Left ventricle myocardium inferior (tissue), 1 donor: ENCODE results near the gene LUC7L3. TPM values are rescaled to one million over a fixed set of nuclear protein-coding genes. Genes with fewer than 3 reads are reported as not detected.
A peak's percentile ranks its signal among the peaks of the same experiment; 100 is the strongest.

ENCODE experiments used
- DNase-seq: peaks from one replicate; pipeline ENCODE4 v3.0.0-alpha.2; 2020
- H3K27ac ChIP-seq: fragments of 200-600 bp; replicated peaks from 2 replicates; pipeline ENCODE4 v1.8.0; 2021
- H3K27me3 ChIP-seq: fragments of 200-600 bp; 2 replicates; pipeline ENCODE4 v1.8.0; 2021; ENCODE audit warnings: low read depth
- H3K36me3 ChIP-seq: fragments of 200-600 bp; 2 replicates; pipeline ENCODE4 v1.8.0; 2021
- H3K4me1 ChIP-seq: fragments of 200-600 bp; 2 replicates; pipeline ENCODE4 v1.8.0; 2021
- H3K4me3 ChIP-seq: fragments of 200-600 bp; 2 replicates; pipeline ENCODE4 v1.8.0; 2021; ENCODE audit warnings: mild to moderate bottlenecking, moderate library complexity
- H3K9me3 ChIP-seq: fragments of 200-600 bp; replicated peaks from 2 replicates; pipeline ENCODE4 v1.8.0; 2021
- intact Hi-C: fragments of 100-400 bp; cut with micrococcal nuclease; formaldehyde crosslinking; loops from one replicate; pipeline ENCODE4 v1.11.0; 2022
- total RNA-seq: library from RNA; stranded (reverse); fragmentation: NEBNext Ultra II Directional; extraction: Animal tissue kit (Norgen Biotek cat#: 25700); gene quantifications from one replicate; pipeline ENCODE4 v1.2.1, GENCODE V29; 2021
- TF ChIP-seq, protein P1 (sequence below): fragments of 200-600 bp; IDR thresholded peaks from 2 replicates; pipeline ENCODE4 v1.8.0; 2021; ENCODE audit warnings: antibody characterized with exemption, mild to moderate bottlenecking, borderline replicate concordance
- donor health status: DM: no; HTN: yes; CAD: no; lungs with severe emphysema.

LUC7L3 gene
- total RNA-seq, 1 donor from 2014 or later, result 64.4 TPM

DNA sequence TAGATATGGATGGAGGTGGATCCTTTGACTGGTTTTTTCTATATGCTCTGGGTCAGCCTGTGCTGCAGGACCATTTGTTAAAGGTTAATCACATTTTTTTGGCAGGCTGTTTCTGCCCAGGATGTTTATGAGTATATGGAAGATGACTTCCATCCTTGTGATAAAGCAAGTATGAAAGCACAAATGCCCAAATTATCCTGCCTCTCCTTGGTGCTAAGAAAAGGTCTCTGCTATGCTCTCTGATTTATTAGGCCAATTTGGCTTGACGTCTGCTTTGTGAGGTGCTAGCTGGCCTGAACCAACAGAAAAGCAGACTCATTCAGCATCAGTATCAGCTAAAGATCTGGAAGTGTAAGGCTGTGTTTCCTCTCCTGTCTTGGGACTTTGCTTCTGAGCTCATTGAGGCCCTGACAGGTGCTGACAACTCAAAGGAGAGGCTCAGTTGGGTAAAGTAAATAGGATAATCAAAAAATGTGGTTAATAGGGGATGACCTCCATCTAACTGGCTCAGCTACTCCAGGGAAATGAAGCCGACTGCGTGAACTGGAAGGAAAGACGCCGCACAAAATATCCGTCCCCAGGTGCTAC lies 26.9 kb upstream of the LUC7L3 start:
- no peak overlapping the region for H3K4me3 ChIP-seq
- DNase-seq, result no peak
- H3K27me3 ChIP-seq, result no peaks in the 10 kb centered on the region
- intact Hi-C loops, result loop anchor here (10.0 kb wide), 1 partner anchor 138 kb away; no protein-coding TSS in a partner anchor
- no peak overlapping the region for H3K27ac ChIP-seq
- no peaks in the 10 kb centered on the region for H3K9me3 ChIP-seq
- H3K4me1 ChIP-seq, result peaks cover 47% of the 10 kb centered on the region
- peaks cover 53% of the 10 kb centered on the region for H3K36me3 ChIP-seq
- TF ChIP-seq, protein P1, sequence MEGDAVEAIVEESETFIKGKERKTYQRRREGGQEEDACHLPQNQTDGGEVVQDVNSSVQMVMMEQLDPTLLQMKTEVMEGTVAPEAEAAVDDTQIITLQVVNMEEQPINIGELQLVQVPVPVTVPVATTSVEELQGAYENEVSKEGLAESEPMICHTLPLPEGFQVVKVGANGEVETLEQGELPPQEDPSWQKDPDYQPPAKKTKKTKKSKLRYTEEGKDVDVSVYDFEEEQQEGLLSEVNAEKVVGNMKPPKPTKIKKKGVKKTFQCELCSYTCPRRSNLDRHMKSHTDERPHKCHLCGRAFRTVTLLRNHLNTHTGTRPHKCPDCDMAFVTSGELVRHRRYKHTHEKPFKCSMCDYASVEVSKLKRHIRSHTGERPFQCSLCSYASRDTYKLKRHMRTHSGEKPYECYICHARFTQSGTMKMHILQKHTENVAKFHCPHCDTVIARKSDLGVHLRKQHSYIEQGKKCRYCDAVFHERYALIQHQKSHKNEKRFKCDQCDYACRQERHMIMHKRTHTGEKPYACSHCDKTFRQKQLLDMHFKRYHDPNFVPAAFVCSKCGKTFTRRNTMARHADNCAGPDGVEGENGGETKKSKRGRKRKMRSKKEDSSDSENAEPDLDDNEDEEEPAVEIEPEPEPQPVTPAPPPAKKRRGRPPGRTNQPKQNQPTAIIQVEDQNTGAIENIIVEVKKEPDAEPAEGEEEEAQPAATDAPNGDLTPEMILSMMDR, result no peak

DNA sequence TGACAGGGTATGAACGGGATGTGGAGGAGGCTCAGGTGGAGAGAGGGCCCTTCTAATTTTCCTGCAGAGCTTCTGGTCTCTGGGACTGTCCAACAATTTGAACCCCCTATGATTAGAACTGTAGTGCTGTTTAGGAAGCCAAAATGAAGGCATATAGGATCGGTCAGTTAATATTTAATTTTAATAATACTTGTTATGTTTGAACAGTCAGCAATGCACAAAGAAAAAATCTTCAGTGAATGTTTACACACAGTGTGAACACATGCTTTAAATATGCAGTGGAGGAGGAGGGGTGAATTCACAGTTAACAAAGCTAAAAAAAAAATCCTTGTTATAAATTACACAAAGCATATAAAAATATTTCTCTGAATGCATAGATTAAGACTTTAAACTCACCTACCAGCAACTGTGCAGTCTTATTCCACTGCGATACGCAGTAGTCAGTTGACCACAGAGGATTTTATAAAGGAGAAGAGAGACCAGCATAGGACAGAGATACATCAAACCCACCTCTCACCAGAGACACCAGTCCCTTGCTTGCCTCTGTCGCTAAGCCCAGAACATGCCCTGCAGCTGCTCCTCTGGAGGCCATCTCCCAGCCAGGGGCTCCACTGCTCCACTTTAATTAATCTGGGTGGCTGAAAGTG lies 26.2 kb upstream of the LUC7L3 start:
- Histone ChIP-seq H3K4me3 (no peak overlapping the region), H3K9me3 (no peaks in the 10 kb centered on the region), H3K4me1 (peaks cover 49% of the 10 kb centered on the region), H3K27me3 (no peaks in the 10 kb centered on the region), H3K27ac (no peak overlapping the region), H3K36me3 (peaks cover 59% of the 10 kb centered on the region)
- DNase-seq, result no peak
- TF ChIP-seq, protein P1, result no peak
- intact Hi-C loops, result loop anchor here (10.0 kb wide), 1 partner anchor 138 kb away; no protein-coding TSS in a partner anchor

DNA sequence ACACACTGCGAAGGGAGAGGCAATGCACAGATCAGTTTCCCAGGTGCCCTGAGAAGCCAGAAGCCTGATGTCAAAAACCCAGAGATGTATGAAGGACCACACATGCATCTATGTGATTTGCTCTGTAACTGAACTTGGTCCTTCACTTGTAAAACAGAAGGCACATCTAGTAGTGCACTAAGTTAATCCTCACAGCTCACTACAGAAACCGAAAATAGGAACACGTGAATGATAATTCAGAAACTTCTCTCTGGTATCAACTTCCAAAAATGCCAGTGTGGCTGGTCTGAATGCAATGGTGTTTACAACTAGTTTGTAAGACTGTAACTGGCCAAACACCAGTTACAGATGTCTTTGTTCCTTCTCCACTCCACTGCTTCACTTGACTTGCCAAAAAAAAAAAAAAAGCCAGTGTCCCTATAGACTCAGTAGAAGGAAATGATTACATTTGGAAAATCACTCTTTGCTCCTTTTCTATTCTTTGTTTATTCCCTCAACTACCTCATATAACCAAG lies 23.0 kb upstream of the LUC7L3 start:
- intact Hi-C loops, result loop anchor here (10.0 kb wide), 1 partner anchor 142 kb away; no protein-coding TSS in a partner anchor
- H3K9me3 ChIP-seq, result no peaks in the 10 kb centered on the region
- H3K4me3 ChIP-seq, result no peak overlapping the region
- TF ChIP-seq, protein P1, result no peak
- H3K36me3 ChIP-seq, result peaks cover 84% of the 10 kb centered on the region
- no peaks in the 10 kb centered on the region for H3K27me3 ChIP-seq
- DNase-seq, result no peak
- peaks cover 47% of the 10 kb centered on the region for H3K4me1 ChIP-seq
- peak overlapping the region; percentile 2 for H3K27ac ChIP-seq

DNA sequence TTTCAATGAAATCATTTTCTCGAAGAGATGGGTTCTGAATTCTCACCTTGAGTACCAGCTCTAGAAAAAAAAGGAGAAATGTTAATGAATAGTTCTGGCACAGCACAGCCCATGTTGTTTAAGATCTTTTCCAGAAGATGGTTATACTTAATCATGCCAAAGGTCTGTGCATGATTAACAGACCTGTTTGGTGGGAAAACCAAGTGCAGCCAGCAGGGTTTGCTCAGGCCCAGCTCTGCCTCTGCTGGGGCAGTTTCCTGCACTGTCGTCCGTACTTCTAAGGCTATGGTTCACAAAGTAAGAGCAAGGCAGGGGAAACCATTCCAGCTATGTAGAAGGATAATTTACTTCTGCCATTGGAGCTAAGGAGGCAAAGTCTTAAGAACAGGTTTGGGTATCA lies 22.3 kb upstream of the LUC7L3 start:
- intact Hi-C loops, result loop anchor here (10.0 kb wide), 1 partner anchor 142 kb away; no protein-coding TSS in a partner anchor
- Histone ChIP-seq H3K27ac (no peak overlapping the region), H3K4me3 (no peak overlapping the region), H3K36me3 (peaks cover 84% of the 10 kb centered on the region), H3K9me3 (no peaks in the 10 kb centered on the region), H3K27me3 (no peaks in the 10 kb centered on the region), H3K4me1 (peaks cover 47% of the 10 kb centered on the region)
- DNase-seq, result no peak
- TF ChIP-seq, protein P1, result no peak

DNA sequence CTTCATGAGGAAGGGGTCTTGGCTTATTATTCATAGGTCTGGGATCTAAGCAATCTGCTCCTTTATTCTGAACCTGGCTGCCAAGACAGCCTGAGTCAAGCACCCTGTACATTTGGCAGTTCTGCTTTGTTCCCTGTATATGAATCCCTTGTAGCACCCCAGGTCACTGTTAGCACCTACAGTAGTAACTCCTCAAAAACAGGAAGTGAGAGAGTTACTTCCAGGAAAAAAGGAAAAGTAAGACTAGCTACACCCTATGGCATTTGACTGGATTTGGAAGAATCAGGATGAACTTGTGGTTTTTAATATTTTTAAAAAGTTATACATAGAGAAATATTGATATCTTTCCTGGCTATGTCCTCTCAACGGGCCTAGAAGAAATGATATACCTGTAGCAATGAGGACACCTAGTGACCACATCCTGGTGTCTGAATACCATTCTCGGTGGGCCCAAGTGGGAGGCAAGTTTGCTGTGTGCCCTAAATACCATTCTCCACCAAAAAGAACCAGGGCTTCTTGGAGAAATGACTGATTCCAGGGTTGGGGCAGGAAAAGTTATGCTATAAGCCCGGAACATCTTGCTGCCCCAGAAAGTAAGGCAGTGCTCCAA lies 21.6 kb upstream of the LUC7L3 start:
- no peak overlapping the region for H3K4me3 ChIP-seq
- intact Hi-C loops, result loop anchor here (10.0 kb wide), 1 partner anchor 143 kb away; no protein-coding TSS in a partner anchor
- no peak for DNase-seq
- peaks cover 52% of the 10 kb centered on the region for H3K4me1 ChIP-seq
- TF ChIP-seq, protein P1, result no peak
- H3K27me3 ChIP-seq, result no peaks in the 10 kb centered on the region
- H3K27ac ChIP-seq, result no peak overlapping the region
- H3K36me3 ChIP-seq, result peaks cover 83% of the 10 kb centered on the region
- no peaks in the 10 kb centered on the region for H3K9me3 ChIP-seq
